GM21515 (cell line): Measurements from ENCODE around the gene WDR33.

Source experiments
- ATAC-seq: cut with Tn5 transposase; IDR thresholded peaks from one replicate; pipeline ENCODE4 v1.9.1; 2021; ENCODE audit not compliant: unreplicated experiment

Gene WDR33

DNA sequence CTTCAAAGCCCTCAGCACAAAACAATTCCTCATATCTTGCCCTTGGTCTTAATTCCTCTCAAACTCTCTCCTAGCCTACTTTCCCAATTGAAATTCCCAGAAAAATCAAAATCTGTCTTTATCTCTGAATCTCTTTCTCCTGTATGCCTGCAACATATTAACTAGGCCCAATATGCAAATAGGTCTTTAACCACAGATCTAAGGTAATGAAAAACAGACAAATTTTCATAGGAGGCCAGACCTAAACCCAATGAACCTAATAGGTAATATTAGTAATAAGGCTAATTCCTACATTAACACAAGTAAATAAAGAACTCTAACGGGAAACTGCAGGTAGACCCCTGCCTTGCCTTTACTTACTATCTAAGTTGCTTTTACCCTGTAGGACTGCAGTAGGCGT is 41.4 kb downstream of the WDR33 start:
- no peak for ATAC-seq

DNA sequence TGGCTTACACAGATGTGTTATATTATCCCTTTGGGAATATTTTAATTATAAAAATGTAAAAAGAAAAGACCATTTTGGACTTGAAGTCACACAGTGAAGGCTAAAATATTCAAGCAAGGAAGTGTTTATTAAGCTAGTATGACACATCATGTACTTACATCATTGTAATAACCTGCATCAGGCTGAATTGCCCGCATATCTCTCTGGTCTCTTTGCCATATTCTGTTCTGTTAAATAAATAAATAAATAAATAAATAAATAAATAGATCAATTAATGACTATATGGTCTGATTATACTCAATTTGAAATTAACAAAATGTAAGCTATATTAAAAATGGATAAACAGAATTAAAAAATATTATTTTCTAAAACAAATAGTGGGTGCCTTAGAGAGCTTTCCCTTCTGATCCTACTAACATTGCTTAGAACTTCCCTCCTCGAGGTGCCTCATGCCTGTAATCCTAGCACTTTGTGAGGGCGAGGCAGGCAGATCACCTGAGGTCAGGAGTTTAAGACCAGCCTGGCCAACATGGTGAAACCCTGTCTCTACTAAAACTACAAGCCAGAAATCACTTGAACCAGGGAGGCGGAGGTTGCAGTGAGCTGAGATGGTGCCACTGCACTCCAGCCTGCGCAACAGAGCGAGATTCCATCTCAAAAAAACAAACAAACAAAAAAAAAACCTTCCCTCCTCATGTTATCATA is 42.0 kb downstream of the WDR33 start:
- ATAC-seq, result no peak

DNA sequence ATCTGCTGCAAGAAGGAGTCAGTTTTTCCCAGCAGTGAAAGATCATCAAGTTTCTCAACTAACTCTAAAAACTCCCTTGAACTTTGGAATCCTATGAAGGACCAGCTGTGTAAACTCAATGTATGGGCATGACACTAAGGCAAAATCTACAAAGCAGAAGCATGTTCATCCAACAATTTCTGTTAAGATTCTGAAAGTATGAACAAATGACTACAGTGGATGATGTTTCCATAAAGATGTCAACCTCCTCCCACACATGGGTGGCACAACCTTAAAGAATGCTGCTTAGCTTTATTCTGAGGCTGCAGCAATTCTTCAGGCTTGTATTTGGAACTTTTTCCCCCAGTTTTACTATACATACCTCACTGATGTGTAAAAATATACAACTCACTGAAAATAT is 47.2 kb downstream of the WDR33 start:
- no peak for ATAC-seq

DNA sequence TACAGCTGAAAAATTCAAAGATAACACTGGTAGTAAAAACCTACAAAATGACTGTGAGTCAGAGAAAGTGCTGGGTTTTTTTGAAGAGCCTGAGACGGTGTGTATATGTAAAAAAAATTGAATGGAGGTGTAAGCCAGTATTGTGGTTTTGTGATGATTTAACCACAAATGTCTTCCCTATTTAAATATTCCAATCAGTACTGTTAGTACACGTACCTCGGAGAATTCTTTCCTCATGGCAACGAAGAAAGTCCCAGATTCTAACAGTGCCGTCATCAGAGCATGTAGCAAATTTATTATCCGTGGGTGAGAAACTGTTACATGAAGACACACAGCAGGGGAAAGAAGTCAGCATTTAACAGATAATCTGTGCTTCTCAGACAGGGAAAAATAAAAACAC is 48.1 kb downstream of the WDR33 start:
- no peak for ATAC-seq

DNA sequence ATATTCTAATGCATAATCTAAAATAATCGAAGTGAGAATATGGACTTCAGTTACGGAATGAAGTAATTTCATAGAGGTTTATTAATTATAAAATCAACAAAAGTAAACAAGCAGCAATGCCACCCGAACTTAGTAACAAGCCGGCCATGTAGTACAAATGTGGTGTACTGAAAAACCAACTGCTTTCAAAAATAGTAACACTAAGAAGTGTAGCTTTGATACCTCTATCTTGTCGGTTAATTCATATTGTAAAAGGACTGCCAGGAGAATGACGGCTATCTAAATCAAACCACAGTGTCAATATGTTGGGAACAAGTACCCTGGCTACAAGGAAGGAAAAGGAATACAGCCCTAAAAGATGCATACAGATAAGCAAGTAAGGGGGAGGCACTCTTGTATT is 48.5 kb downstream of the WDR33 start:
- ATAC-seq, result no peak

DNA sequence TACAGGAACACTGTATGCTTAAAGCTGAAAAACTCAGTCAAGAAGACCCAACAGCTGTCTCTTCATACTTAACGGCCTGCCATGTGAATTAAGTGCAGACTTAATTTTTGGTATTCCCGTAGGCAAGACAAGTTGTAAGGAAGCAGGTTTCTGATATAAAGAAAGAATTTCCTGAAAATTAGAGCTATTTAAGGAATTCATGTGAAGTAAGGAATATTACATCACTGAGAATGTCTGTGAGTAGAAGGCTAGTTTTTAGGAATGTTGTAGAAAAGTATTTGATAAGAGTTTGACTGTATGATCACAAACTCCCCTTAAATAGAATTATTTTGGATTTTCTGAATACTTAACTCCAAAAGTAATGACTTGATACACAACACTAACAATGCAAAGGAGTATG is 51.0 kb downstream of the WDR33 start:
- no peak for ATAC-seq

DNA sequence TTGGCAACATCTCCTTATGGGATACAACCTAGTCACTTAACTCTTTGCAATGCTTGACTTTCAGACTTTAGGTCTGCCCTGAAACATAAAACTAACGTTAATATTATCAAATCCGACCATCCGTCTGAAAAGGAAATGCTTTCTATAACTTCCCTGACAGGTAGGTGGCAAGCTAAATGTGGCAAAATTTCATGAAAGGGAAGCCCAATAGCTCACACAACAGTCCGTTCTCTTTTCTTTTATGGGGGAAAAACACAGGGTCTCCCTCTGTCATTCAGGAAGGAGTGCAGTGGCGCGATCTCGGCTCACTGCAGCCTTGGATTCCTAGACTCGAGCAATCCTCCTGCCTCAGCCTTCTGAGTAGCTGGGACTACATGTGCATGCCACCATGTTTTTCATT is 56.8 kb downstream of the WDR33 start:
- ATAC-seq, result no peak

DNA sequence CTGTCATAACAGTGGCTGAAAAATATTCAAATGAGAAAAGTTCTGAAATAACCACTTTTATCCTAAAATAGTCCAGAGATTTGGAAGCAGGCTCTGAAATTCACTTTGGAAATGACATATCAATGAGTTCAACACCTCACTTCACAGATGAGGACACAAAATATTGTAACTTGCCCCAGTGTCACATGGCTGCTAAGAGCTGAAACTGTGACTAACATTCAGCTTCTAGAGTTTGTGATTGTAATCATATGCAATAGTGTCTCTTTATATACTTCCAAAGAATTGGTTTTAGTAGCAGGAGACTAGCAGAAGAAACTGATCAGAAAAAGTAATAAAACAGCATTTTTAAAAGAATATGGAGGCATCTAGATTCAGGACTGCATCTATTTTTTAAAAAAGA is 57.6 kb downstream of the WDR33 start:
- ATAC-seq, result no peak

DNA sequence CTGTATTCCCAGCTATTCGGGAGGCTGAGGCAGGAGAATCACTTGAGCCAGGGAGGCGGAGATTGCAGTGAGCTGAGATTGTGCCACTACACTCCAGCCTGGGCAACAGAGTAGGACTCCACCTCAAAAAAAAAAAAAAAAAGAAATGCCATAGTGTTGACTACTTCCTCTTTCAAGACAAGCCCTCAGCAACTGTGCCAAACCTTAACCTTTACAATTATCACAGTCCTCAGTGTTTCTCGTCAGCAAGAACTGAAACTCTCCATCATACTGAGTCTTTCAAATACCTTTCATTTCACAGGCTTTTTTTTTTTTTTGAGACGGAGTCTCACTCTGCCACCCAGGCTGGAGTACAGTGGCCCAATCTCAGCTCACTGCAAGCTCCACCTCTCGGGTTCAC is 61.4 kb downstream of the WDR33 start:
- ATAC-seq, result peak; percentile 93

DNA sequence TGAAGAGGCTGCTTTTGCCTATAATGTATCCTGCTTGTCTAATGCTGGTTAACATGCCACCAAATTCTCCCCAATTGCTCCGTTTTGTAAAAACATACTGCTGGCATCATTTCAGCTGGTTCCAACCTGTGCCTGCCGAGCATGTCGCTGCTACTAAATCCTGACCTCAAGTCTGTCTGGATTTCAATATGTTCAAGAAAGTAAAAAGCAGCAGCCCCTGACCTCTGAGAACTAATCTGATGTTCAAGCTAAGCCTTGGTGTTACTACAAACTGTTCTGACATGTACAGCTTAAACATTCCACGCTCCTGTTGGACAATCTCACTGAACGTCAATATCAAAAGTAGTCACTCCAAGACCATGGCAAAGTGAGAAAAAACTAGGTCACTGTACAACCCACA is 63.4 kb downstream of the WDR33 start:
- no peak for ATAC-seq

DNA sequence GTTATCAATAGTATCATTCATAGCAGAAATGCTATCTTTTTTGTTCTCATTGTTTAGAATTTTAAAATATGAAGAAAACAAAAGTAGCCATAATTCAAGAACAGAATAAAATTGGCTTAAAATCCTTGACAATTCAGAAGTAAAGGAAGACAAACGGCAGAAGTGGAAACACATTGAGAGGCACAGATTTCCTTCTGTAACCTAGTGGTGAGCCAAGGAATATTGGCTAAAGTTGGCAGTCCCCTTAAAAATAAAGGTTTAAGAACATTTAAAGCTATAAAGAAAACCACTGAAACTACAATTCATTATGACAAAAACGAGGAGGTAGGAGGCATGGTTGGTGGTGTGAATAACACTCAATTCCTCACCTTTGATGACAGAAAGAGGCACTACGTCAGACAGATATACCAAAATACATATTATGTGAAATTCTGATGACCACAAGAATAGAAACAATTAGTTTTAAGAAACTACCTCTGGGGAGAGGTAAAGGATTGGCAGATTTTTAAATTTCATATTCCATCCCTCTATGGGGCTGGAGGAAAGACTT is 67.4 kb downstream of the WDR33 start:
- no peak for ATAC-seq

DNA sequence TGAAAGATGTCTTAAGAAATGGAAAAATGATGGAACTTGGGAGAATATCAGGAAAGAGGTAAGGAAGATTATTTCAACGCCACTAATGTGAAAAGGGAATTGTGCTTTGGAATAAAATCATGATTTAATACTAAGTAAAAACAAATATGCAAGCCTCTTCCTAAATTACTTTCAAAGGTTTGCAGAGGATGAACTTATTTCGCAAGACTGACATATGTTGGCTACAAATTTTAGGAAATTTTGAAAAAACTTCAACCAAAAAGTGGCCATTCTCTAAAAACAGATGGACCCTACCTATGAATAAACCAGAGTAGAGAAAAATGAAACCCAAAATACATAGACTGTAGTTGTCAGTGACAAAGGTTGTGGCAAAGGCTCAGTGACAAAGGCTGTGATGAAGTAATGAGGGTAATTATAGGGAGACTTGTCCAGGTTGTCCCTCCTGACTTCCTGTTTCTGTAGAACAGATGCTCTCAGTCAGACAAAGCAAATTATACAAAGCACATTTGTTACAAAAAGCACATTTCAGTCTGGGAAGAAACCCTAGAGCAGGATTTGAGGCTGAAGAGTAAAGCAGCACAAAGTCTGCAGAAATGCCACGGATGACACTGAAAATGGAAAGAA is 70.2 kb downstream of the WDR33 start:
- ATAC-seq, result no peak

DNA sequence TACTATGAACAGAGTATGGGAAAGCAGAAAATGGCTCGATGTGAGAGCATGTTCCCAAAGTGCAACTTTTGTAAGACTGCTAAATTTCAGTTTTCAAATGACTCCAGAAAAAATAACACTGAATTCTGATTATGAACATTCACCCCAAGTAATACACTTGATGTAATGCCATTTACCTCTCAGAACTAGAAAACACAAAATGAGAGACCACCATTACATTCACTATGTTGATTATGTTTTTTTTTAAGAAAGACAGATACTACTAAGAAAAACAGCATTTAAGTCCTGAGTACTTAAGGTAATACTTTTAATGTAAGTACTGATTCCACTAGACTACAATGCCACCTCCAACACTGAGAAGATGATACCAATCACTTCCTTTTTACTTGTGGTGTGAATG is 71.2 kb downstream of the WDR33 start:
- ATAC-seq, result no peak

DNA sequence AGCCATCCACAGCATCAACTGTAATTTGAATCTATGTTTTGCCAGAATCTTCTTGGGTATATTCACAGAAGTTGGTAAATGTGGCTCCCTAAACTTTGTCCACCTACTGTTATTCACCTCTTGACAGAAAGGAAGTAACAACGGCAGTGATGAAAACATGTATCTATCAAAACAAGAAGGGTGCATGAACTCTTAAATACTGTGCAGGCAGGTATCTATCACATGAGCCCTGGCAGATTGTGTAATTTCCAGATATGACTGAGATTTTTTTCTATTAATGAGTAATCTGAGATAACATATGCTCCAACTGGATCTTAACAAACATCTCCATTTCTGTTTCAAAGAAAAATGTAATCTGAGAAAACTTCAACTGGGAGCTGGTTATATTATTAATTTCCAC is 73.1 kb downstream of the WDR33 start:
- no peak for ATAC-seq

DNA sequence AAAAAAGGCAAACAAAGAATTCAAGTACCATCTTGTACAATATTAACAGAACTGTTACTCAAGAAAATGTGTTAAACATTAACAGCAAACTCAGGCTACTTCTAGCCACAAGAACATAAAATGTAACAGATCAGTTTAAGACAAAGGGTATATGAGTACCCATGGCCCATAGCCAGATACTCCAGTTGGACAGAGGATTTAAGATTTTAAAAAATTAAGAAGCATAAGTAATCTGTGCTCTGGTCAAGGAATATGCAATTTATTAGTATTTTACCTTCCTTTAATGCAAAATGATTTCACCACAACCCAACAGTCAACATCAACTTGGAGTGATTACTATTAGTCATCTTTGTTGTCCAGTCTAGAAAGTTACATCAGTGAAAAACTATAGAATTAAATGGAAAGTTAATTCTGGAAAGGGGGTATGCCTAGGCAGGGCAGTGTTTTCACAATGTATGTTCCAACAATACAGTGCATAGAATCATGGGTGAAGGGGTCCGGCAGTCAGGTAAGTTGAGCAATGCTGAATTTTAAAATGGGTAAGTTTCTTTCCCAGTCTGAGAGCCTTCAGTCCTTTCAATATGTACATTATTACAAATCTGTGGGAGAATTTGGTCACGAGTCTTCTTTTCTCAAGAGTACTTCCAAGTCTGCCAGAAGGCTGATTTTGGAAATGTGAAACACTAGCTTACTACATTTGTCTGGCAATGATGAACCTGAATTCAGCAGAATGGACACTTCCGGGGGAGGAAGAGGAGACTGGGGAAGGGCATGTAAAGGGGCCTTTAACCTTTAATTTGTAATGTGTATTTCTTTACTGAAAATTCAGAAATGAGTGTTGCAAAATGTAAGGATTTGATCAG is 75.2 kb downstream of the WDR33 start:
- no peak for ATAC-seq

DNA sequence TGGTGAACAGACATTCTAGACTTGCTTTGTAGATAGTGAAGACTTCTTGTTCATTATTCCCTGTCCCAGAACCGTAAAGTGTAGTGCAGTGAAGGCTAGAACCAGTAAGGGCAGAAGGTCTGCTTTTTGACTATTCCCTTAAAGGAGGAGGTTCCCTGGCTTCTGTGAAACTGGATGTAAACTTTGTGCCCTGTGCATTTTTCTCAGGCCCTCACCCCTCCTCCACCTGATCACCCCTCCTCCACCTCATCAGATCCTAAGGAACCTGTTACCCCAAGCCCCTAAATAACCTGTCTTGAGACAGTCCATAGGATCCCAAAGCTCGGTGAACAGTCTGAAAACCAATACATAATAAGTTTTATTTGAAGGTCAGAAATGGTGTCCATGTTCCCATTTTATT is 75.9 kb downstream of the WDR33 start:
- ATAC-seq, result no peak

DNA sequence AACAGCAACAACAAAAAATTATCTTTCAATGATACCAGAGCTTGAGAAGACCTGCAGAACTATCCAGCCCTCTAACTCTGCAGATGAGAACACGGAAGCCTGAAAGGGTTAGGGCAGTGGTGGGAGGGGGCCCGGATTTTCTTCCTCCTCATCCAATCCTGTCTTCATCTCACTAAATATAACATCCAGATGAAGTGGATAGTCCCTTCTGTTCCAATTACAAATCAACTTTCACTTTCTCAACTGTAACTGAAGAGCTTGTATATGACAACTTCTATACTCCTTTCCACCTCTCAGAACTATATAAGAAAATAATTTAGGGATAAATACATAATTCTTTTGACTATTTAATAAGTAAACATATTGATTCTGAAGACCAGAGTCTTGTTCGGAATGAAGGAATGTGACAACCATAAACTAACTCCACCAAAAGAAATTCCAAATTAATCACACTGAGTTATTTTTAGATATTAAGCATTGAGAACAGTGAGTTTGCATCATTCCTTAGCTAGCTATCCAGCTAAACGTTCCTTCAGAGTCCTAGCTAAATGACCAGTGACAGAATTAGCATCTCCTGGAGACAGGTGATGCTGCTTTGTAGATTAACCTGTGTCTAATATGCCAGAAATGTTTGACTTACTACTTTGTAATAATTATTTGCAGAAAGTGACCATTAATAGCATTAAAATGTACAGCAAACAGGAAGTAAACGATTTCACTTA is 77.0 kb downstream of the WDR33 start:
- ATAC-seq, result no peak

DNA sequence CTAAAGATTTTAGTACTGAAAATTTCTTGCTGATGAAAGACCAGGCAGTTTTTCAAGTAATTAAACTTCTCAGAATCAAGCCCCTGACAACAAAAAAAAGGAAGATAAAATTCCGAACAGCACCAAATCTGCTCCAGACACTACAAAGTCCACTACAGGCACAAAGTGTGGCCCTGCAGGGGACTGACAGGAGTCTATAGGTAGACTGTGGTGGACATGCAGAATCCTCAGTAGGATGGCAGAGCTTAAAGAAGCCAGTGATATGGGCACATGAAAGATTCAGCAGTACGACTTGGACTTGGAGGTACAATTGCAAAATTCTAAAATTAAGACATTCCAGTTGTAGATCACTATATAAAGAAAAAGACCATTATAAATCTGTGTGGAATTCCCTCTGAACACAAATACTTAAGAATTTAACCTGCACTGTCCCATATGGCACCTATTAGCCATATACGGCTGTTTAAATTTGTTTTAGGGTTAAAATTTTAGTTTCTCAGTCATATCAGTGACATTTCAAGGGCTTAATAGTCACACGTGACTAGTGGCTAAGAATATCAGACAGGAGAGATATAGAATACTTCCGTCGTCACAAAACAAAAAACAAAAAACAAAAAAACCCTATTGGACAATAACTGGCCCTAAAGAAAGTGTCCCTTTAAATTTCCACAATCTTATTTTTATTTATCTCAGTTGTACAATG is 77.7 kb downstream of the WDR33 start:
- no peak for ATAC-seq

DNA sequence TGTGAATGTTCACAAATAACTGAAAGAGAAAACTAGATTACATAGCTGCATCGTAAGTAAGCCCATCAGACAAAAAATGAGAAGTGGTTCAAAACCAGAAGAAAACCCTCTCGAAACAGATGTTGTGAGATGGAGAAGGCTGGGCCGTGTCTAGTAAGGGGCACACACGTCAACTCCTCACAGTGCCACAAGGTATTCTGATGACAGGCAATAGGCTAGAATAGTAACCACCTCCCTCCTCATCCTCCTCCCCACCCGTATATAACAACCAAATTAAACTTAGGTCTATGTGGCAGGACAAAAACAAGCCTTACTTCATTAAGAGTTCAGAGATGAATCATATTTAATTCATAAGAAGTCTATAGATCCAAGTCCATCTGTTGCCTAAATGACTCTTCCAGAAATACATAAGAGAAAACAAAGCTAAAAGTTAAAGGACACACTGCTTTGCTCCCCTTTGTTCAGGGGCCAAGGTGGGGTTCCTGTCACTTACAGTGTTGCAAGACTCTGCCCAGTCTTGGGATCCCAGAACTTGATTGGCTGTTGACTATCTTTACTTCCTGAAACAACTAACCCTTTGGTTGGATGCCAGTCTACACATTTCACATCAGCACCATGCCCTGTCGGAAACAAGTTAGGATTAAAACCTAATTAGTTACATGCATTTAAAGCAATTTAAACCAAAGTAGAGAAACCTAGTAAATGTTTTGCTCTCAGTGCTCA is 84.7 kb downstream of the WDR33 start:
- no peak for ATAC-seq

DNA sequence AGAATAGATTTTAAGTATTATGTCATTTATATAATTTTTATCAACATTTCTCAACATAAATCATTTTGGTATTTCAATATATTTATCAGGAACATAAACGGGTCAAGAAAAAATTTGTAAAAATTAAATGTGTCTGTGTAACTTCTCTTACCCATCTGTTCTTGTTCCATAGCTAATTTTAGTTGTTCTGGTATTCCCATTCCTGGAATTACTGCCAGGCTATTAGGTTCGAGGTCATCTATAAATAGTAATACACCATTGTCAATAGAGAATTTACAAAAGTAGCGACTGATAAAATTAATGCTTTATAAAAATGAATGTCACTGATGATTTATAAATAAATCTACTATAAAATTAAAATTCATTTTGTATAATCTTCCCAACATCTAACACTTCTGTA is 88.2 kb downstream of the WDR33 start:
- no peak for ATAC-seq
